D721Med (cell line): ENCODE measurements around the gene CTNNA3.

Experiments used
- DNase-seq: peaks from one replicate; pipeline ENCODE4 v3.0.0; 2011; ENCODE audit warnings: low spot score; ENCODE audit not compliant: insufficient read length
- FAIRE-seq: peaks from 2 replicates; lab custom pipeline; 2011; peaks lifted over from hg19 to GRCh38; lab: Jason Lieb, UNC
- TF ChIP-seq, protein P1 (sequence below): IDR thresholded peaks from 2 replicates; pipeline ENCODE4 v1.5.1; 2012; ENCODE audit warnings: mild to moderate bottlenecking, control low read depth; ENCODE audit not compliant: insufficient read depth; ENCODE audit errors: missing control alignments

The CTNNA3 gene

DNA sequence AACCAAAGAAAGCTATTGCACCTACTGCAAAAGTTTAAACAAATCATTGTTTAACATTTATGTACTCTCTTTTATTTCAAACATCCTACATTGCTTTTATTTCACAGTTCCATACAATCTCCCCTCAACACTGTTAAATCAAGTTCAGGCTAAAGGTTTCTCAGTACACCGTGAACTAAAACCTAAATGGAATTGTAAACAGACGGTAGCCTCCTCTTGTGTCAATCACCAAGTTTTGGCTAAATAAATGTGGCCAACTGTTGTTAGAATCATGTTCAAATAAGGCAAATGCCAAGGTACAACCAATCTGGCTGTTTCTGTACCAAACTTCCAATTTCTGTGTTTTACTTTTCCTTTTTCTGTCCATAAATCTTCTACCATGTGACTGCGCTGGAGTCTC, 1493.9 kb downstream of the CTNNA3 start:
- DNase-seq (no peak), FAIRE-seq (no peak)
- TF ChIP-seq, protein P1, sequence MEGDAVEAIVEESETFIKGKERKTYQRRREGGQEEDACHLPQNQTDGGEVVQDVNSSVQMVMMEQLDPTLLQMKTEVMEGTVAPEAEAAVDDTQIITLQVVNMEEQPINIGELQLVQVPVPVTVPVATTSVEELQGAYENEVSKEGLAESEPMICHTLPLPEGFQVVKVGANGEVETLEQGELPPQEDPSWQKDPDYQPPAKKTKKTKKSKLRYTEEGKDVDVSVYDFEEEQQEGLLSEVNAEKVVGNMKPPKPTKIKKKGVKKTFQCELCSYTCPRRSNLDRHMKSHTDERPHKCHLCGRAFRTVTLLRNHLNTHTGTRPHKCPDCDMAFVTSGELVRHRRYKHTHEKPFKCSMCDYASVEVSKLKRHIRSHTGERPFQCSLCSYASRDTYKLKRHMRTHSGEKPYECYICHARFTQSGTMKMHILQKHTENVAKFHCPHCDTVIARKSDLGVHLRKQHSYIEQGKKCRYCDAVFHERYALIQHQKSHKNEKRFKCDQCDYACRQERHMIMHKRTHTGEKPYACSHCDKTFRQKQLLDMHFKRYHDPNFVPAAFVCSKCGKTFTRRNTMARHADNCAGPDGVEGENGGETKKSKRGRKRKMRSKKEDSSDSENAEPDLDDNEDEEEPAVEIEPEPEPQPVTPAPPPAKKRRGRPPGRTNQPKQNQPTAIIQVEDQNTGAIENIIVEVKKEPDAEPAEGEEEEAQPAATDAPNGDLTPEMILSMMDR, result no peak

DNA sequence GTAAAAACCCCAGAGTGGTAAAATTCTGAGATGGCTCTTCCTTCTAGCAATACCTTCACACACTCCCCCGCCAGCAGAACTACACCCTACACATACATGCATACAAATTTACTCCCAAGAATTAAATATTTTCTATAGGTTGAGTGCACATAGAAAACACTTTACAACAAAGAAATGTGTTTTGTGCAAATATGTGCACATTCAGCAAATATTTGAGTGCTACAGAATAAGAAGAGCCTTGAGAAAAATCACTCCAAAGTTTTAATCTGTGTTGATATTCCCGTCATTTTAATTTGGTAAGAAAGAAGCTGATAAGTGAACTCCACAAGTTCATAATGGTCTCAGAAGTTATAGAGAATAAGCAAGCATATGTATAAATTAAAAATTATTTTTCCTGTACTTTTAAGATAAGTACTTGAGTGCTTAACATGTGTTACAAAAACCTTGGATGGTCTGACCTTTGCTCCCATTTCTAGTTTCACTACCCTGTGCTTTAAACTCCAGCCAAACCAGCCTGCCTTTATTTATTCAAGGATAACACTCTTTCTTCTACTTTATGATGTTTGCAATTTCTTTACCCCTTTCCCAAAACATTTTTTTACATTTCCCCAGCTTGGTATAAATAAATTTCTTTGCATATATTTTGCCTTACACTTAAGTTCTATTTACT, 1503.7 kb downstream of the CTNNA3 start:
- FAIRE-seq, result no peak
- no peak for DNase-seq
- TF ChIP-seq, protein P1, result no peak

DNA sequence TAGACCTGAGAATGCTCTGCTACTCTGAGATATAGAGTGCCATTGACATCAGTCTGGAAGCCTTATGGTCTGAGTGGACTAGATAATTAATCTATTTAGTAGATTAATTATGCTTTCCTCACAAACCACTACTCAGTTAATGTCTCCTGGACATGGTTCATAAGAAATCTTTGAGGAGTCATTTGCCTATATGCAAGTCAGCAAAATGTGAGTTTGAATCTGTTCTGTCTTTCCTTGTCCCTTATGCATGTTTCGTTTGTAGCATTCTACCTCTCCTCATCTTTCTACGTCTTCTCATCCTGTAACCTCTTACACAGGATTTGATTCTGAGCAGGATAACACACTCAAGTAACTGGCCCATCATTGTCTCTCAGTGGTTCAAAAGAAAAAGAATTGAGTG, 1505.6 kb downstream of the CTNNA3 start:
- TF ChIP-seq, protein P1, result no peak
- FAIRE-seq, result no peak

DNA sequence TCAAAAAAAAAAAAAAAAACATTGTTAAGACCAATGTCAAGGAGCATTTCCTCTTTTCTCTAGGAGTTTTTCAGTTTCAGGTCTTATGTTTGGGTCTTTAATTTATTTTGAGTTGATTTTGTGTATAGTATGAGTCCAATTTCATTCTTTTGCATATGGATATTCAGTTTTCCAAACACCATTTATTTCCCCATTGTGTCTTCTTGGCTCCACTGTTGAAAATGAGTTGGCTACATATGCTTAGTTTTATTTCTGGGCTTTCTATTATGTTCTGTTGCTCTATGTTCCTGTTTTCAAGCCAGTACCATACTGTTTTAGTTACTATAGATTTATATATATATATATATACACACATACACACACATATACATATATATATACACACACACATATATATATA, 1506.7 kb downstream of the CTNNA3 start:
- TF ChIP-seq, protein P1, result no peak
- DNase-seq (no peak), FAIRE-seq (no peak)

More for the DNA sequence above, 1505.6 kb downstream of the CTNNA3 start:
- DNase-seq, result no peak

DNA sequence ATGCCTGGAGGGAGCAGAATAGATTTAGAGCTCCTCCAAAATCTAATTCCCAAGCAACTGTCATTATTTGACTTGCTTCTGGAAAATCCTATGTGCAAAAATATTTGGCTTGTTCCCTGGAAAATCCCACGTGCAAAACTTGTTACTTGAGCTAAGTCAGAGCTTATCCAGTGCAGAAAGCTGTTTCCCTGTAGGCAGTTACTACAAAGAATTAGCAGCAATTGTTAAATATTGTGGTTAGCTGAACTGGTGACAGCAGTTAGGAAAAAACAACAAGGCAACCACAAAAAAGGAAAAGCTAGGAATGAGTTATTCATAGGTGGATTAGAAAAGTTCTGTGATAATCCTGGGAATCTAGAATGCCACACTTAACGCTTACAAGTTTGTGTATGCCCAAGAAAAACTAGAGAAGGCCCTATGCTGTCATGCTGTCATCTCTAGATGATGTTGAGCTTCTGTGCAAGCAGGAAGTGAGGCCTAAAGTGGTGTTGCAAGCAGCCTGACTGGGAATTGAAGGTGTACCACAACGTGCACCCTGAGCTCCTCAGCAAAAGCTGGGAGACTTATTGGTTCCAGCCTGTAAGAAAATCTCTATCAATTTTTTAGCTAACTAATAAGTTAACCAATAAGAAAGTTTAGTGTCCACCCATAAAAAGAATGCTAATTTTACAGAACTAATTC, 1508.8 kb downstream of the CTNNA3 start:
- DNase-seq (no peak), FAIRE-seq (no peak)
- TF ChIP-seq, protein P1, result no peak

DNA sequence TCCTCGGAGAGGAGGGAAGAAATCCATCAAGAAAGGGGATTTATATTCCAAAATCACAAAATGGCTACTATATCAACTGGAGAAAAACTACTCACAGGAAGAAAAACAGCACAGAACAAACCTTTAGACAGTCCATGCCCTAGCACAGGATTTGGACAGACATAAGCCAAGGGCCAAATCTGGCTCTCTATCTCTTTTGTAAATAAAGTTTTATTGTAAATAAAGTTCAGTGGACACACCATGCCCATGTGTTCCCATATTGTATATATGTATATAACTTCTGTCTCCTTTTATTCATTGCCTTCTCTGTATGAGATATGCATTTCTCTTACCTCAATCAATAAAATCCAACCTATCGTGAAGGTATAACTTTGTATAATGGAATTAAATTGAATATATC, 1513.0 kb downstream of the CTNNA3 start:
- FAIRE-seq (no peak), DNase-seq (no peak)
- TF ChIP-seq, protein P1, result no peak
